Measurements from ENCODE around the gene FXYD3. TPM values are rescaled to one million over a fixed set of nuclear protein-coding genes. Genes with fewer than 3 reads are reported as not detected.

Gene FXYD3
- total RNA-seq, 1 experiment from 2014 or later, result 17.4 TPM

DNA sequence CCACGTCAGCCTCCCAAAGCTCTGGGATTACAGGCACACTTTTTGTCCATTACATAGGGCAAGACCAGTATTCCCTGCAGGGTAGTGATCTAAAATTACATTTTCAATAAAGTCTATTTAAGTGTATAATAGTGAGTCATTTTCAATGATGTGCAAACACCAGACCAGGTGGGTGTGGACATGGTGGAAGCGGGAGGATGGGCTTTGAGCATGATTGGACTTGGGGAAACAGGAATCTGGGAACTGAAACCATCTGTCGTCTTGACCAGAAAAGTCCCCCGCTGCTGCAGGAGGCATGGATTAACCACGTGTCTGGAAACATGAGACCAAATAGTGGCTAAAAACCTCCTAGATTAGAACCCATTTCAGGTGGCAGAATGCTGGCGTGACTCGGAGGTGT lies 4.9 kb downstream of the FXYD3 start:
- no peaks in the 10 kb centered on the region for H4K20me1 ChIP-seq (ENCODE audit: insufficient read depth)
- no peaks in the 10 kb centered on the region for H3K36me3 ChIP-seq (ENCODE audit: control insufficient read depth in 1 of 2, insufficient read depth in 2 of 2, low read length in 2 of 2)
- H3K9me2 ChIP-seq (ENCODE audit: insufficient read depth), result no peaks in the 10 kb centered on the region
- H3K4me3 ChIP-seq (replicated peaks in 1 of 2; ENCODE audit: low read depth in 1 of 2, low read length in 2 of 2), result no peak overlapping the region
- RAD21 ChIA-PET (ENCODE audit: low non-redundant PET in 1 of 2, low total read pairs in 2 of 2, uncharacterized antibody in 2 of 2, unreplicated experiment in 2 of 2), result no interaction called here
- ATAC-seq, result no peak
- no peaks in the 10 kb centered on the region for H3K79me2 ChIP-seq (ENCODE audit: insufficient read depth, low read length)
- H3K9ac ChIP-seq (ENCODE audit: low read length), result no peak overlapping the region
- H3K9me3 ChIP-seq (ENCODE audit: control insufficient read depth in 1 of 2, insufficient read depth in 1 of 2, low read depth in 1 of 2, low read length in 2 of 2), result no peaks in the 10 kb centered on the region
- CTCF ChIA-PET, result no interaction called here
- TF ChIP-seq EGR1 (IDR thresholded peaks at IDR 0.05; ENCODE audit: low read depth) (no peak), ZNF274 (IDR thresholded peaks at IDR 0.05; ENCODE audit: low read depth, low read length) (no peak), EZH2phosphoT487 (IDR thresholded peaks at IDR 0.05; ENCODE audit: borderline replicate concordance) (no peak)
- TF ChIP-seq, protein P1, sequence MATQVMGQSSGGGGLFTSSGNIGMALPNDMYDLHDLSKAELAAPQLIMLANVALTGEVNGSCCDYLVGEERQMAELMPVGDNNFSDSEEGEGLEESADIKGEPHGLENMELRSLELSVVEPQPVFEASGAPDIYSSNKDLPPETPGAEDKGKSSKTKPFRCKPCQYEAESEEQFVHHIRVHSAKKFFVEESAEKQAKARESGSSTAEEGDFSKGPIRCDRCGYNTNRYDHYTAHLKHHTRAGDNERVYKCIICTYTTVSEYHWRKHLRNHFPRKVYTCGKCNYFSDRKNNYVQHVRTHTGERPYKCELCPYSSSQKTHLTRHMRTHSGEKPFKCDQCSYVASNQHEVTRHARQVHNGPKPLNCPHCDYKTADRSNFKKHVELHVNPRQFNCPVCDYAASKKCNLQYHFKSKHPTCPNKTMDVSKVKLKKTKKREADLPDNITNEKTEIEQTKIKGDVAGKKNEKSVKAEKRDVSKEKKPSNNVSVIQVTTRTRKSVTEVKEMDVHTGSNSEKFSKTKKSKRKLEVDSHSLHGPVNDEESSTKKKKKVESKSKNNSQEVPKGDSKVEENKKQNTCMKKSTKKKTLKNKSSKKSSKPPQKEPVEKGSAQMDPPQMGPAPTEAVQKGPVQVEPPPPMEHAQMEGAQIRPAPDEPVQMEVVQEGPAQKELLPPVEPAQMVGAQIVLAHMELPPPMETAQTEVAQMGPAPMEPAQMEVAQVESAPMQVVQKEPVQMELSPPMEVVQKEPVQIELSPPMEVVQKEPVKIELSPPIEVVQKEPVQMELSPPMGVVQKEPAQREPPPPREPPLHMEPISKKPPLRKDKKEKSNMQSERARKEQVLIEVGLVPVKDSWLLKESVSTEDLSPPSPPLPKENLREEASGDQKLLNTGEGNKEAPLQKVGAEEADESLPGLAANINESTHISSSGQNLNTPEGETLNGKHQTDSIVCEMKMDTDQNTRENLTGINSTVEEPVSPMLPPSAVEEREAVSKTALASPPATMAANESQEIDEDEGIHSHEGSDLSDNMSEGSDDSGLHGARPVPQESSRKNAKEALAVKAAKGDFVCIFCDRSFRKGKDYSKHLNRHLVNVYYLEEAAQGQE (IDR thresholded peaks at IDR 0.05; ENCODE audit: low read depth), result no peak
- TF ChIP-seq, protein P2, sequence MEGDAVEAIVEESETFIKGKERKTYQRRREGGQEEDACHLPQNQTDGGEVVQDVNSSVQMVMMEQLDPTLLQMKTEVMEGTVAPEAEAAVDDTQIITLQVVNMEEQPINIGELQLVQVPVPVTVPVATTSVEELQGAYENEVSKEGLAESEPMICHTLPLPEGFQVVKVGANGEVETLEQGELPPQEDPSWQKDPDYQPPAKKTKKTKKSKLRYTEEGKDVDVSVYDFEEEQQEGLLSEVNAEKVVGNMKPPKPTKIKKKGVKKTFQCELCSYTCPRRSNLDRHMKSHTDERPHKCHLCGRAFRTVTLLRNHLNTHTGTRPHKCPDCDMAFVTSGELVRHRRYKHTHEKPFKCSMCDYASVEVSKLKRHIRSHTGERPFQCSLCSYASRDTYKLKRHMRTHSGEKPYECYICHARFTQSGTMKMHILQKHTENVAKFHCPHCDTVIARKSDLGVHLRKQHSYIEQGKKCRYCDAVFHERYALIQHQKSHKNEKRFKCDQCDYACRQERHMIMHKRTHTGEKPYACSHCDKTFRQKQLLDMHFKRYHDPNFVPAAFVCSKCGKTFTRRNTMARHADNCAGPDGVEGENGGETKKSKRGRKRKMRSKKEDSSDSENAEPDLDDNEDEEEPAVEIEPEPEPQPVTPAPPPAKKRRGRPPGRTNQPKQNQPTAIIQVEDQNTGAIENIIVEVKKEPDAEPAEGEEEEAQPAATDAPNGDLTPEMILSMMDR (IDR thresholded peaks at IDR 0.05 in 2 of 3, conservative IDR thresholded peaks at IDR 0.05 in 1 of 3; ENCODE audit: borderline replicate concordance in 1 of 3, insufficient read depth in 1 of 3, low read depth in 2 of 3, low read length in 2 of 3), result no peak
- TF ChIP-seq, protein P3, sequence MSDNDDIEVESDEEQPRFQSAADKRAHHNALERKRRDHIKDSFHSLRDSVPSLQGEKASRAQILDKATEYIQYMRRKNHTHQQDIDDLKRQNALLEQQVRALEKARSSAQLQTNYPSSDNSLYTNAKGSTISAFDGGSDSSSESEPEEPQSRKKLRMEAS (IDR thresholded peaks at IDR 0.05), result no peak
- H3K27me3 ChIP-seq (ENCODE audit: insufficient read depth, low read length), result no peaks in the 10 kb centered on the region
- no peak for DNase-seq (ENCODE audit: low read depth, low spot score)
- intact Hi-C loops (cut with micrococcal nuclease), result no loop called here
- BruUV-seq (replicated peaks), result no TSS peak
- H3K4me2 ChIP-seq (ENCODE audit: low read length), result peak overlapping the region; percentile 6; the same call in 1 of the 2 replicates
- POLR2A ChIA-PET, result no interaction called here
- no peak overlapping the region for H3K27ac ChIP-seq (ENCODE audit: low read depth, low read length)
- H2AFZ ChIP-seq (ENCODE audit: low read depth, low read length, poor library complexity, severe bottlenecking), result no peak overlapping the region
- peaks cover 27 to 55% of the 10 kb centered on the region in 2 experiments for H3K4me1 ChIP-seq (ENCODE audit: control insufficient read depth in 1 of 2, insufficient read depth in 2 of 2, low read length in 2 of 2)

All from HCT116 (cell line).